GM23338 (cell line): ENCODE measurements around the gene NDUFB4. TPM values are rescaled to one million over a fixed set of nuclear protein-coding genes. Genes with fewer than 3 reads are reported as not detected.
A peak's percentile ranks its signal among the peaks of the same experiment; 100 is the strongest.

Experiments used
- ATAC-seq: fragments of 200-7000 bp; cut with Tn5 transposase; 3 replicates; pipeline ENCODE4 v1.9.1; 2020
- DNase-seq: peaks from one replicate; pipeline ENCODE4 v3.0.0-alpha.2; 2015; ENCODE audit warnings: low spot score
- H2AFZ ChIP-seq: fragments of 200-600 bp; sonication (generic); 2 replicates; pipeline ENCODE4 v1.8.0; 2016; ENCODE audit warnings: antibody characterized with exemption, mild to moderate bottlenecking, moderate library complexity
- H3F3A ChIP-seq: fragments of 200-600 bp; sonication (generic); replicated peaks from 2 replicates; pipeline ENCODE4 v1.8.0; 2017; ENCODE audit warnings: antibody characterized with exemption, mixed run types, low read depth
- H3K27ac ChIP-seq: fragments of 200-600 bp; sonication (generic); 2 replicates; pipeline ENCODE4 v1.6.1; 2016; ENCODE audit warnings: low read depth
- H3K27me3 ChIP-seq: fragments of 200-600 bp; sonication (generic); 2 replicates; pipeline ENCODE4 v1.8.0; 2016; ENCODE audit warnings: mild to moderate bottlenecking, mixed run types, moderate library complexity; ENCODE audit not compliant: insufficient read depth
- H3K36me3 ChIP-seq: fragments of 200-600 bp; sonication (generic); 2 replicates; pipeline ENCODE4 v1.8.0; 2016; ENCODE audit warnings: mild to moderate bottlenecking; ENCODE audit not compliant: insufficient read depth
- H3K4me1 ChIP-seq: fragments of 200-600 bp; sonication (generic); 2 replicates; pipeline ENCODE4 v1.8.0; 2016; ENCODE audit warnings: mild to moderate bottlenecking, moderate library complexity; ENCODE audit not compliant: insufficient read depth
- H3K4me2 ChIP-seq: fragments of 200-600 bp; sonication (generic); 2 replicates; pipeline ENCODE4 v1.7.1; 2017; ENCODE audit warnings: mixed run types
- H3K4me3 ChIP-seq: fragments of 200-600 bp; sonication (generic); 2 replicates; pipeline ENCODE4 v1.6.1; 2016; ENCODE audit warnings: mixed run types
- H3K79me2 ChIP-seq: fragments of 200-600 bp; sonication (generic); replicated peaks from 2 replicates; pipeline ENCODE4 v1.8.0; 2017; ENCODE audit warnings: mild to moderate bottlenecking; ENCODE audit not compliant: insufficient read depth
- H3K9me2 ChIP-seq: fragments of 200-600 bp; sonication (generic); 2 replicates; pipeline ENCODE4 v1.8.0; 2017; ENCODE audit not compliant: insufficient read depth
- H4K20me1 ChIP-seq: fragments of 200-600 bp; sonication (generic); replicated peaks from 2 replicates; pipeline ENCODE4 v1.8.0; 2017; ENCODE audit warnings: mild to moderate bottlenecking; ENCODE audit not compliant: insufficient read depth
- H3K27ac Mint-ChIP-seq: 2 replicates; pipeline ENCODE4 v1.8.0; 2020; ENCODE audit warnings: inconsistent platforms, mild to moderate bottlenecking, moderate library complexity, mixed read lengths
- H3K27me3 Mint-ChIP-seq: 3 replicates; pipeline ENCODE4 v1.8.0; 2022; ENCODE audit warnings: low read depth, mild to moderate bottlenecking, moderate library complexity, mixed read lengths, inconsistent platforms; ENCODE audit not compliant: insufficient read depth, poor library complexity
- H3K36me3 Mint-ChIP-seq: 3 replicates; pipeline ENCODE4 v1.8.0; 2021; ENCODE audit warnings: low read depth, mild to moderate bottlenecking, inconsistent platforms, moderate library complexity, mixed read lengths
- H3K4me1 Mint-ChIP-seq: 3 replicates; pipeline ENCODE4 v1.8.0; 2020; ENCODE audit warnings: mild to moderate bottlenecking, inconsistent platforms, mixed read lengths
- H3K4me3 Mint-ChIP-seq: 3 replicates; pipeline ENCODE4 v1.8.0; 2021; ENCODE audit warnings: moderate library complexity, mild to moderate bottlenecking, inconsistent platforms, mixed read lengths
- H3K9me3 Mint-ChIP-seq: 3 replicates; pipeline ENCODE4 v1.8.0; 2020; ENCODE audit warnings: moderate library complexity, mild to moderate bottlenecking, inconsistent platforms, mixed read lengths
- CREB1 ChIP-seq: fragments of 250-450 bp; sonication (Bioruptor Pico); IDR thresholded peaks from 2 replicates; pipeline ENCODE4 v1.5.0; 2020; ENCODE audit warnings: low read depth, mild to moderate bottlenecking, moderate library complexity
- CTCF ChIP-seq, 2 experiments: fragments of 200-600 bp in 1 of 2; sonication (generic) in 1 of 2; conservative IDR thresholded peaks; 2 replicates each; pipeline versions ENCODE4 v1.5.1 to v1.6.1; 2016 to 2017; ENCODE audit warnings: antibody characterized with exemption in 2 of 2, low read depth in 2 of 2, mild to moderate bottlenecking in 2 of 2, moderate library complexity in 1 of 2
- ETS1 ChIP-seq: IDR thresholded peaks from 2 replicates; pipeline ENCODE4 v1.6.1; 2016; ENCODE audit warnings: antibody characterized with exemption
- EZH2 ChIP-seq: fragments of 200-600 bp; sonication (generic); IDR thresholded peaks from one replicate; pipeline ENCODE4 v1.8.0; 2017; ENCODE audit warnings: antibody characterized with exemption, mild to moderate bottlenecking, low read depth; ENCODE audit not compliant: unreplicated experiment
- EZH2phosphoT487 ChIP-seq: fragments of 200-600 bp; sonication (generic); IDR thresholded peaks from one replicate; pipeline ENCODE4 v1.8.1; 2018; ENCODE audit warnings: antibody characterized with exemption; ENCODE audit not compliant: unreplicated experiment
- JUNB ChIP-seq: IDR thresholded peaks from one replicate; pipeline ENCODE4 v1.6.1; 2016; ENCODE audit warnings: antibody characterized with exemption; ENCODE audit not compliant: unreplicated experiment
- NANOG ChIP-seq: IDR thresholded peaks from 2 replicates; pipeline ENCODE4 v1.6.1; 2016; ENCODE audit warnings: antibody characterized with exemption, borderline replicate concordance
- POLR2AphosphoS5 ChIP-seq: IDR thresholded peaks from 2 replicates; pipeline ENCODE4 v1.6.1; 2016; ENCODE audit warnings: antibody characterized with exemption, low read depth
- REST ChIP-seq: IDR thresholded peaks from one replicate; pipeline ENCODE4 v1.6.1; 2018; ENCODE audit warnings: antibody characterized with exemption; ENCODE audit not compliant: unreplicated experiment
- STAT1 ChIP-seq: IDR thresholded peaks from one replicate; pipeline ENCODE4 v1.6.1; 2016; ENCODE audit warnings: antibody characterized with exemption; ENCODE audit not compliant: unreplicated experiment
- ZNF114 ChIP-seq: fragments of 250-450 bp; sonication (Bioruptor Pico); IDR thresholded peaks from 2 replicates; pipeline ENCODE4 v1.5.0; 2020; ENCODE audit warnings: mild to moderate bottlenecking, moderate library complexity
- ZNF331 ChIP-seq: fragments of 250-450 bp; sonication (Bioruptor Pico); IDR thresholded peaks from 2 replicates; pipeline ENCODE4 v1.5.0; 2020; ENCODE audit warnings: low read depth, mild to moderate bottlenecking, moderate library complexity
- ZNF462 ChIP-seq: fragments of 250-450 bp; sonication (Bioruptor Pico); IDR thresholded peaks from 2 replicates; pipeline ENCODE4 v1.5.0; 2020; ENCODE audit warnings: mild to moderate bottlenecking, moderate library complexity
- polyA plus RNA-seq: library from polyadenylated mRNA; unstranded; fragments of >200 nt; fragmentation: Nextera tagmentation; extraction: Ambion mirVana; gene quantifications from 2 replicates; pipeline ENCODE4 v1.2.1, GENCODE V29; 2016
- total RNA-seq: library from RNA; depleted of rRNA; stranded (reverse); fragments of >200 nt; shearing (Covaris generic); gene quantifications from 2 replicates; pipeline ENCODE4 v1.2.3, GENCODE V29; 2014

Gene NDUFB4
- total and polyA plus RNA-seq, 2 experiments from 2014 or later, result 199 to 716 TPM

- peaks cover 9% of the 10 kb centered on the region; the same call in 2 of the 3 replicates for H3K4me1 Mint-ChIP-seq
- Histone ChIP-seq H3K4me3 (no peak overlapping the region), H3K4me1 (no peaks in the 10 kb centered on the region), H3K27me3 (no peaks in the 10 kb centered on the region), H2AFZ (peak overlapping the region; percentile 52; the same call in 1 of the 2 replicates), H4K20me1 (no peaks in the 10 kb centered on the region), H3K9me2 (peaks cover 3% of the 10 kb centered on the region; the same call in 1 of the 2 replicates), H3K4me2 (no peak overlapping the region), H3K79me2 (no peaks in the 10 kb centered on the region), H3K36me3 (no peaks in the 10 kb centered on the region), H3K27ac (no peak overlapping the region), H3F3A (no peaks in the 10 kb centered on the region)
- no peak overlapping the region for H3K4me3 Mint-ChIP-seq
- H3K27ac Mint-ChIP-seq, result no peak overlapping the region
- no peak for TF ChIP-seq CREB1 (CRISPR knock-in tag)
- TF ChIP-seq ZNF331 (CRISPR knock-in tag), result no peak
- no peak for TF ChIP-seq NANOG
- TF ChIP-seq STAT1, result no peak
- no peak for TF ChIP-seq POLR2AphosphoS5
- no peak for TF ChIP-seq CTCF (conservative IDR thresholded peaks at IDR 0.05; ENCODE audit: low read depth in 2 of 2)
- TF ChIP-seq EZH2, result no peak
- no peak for TF ChIP-seq REST
- TF ChIP-seq ZNF462 (CRISPR knock-in tag), result no peak
- TF ChIP-seq JUNB, result no peak
- no peak for TF ChIP-seq ETS1
- TF ChIP-seq ZNF114 (CRISPR knock-in tag), result no peak
- TF ChIP-seq EZH2phosphoT487, result no peak
- H3K9me3 Mint-ChIP-seq, result no peaks in the 10 kb centered on the region; the same call in 2 of the 3 replicates
- H3K27me3 Mint-ChIP-seq, result peaks cover 6% of the 10 kb centered on the region
- ATAC-seq (no peak), DNase-seq (no peak)
- no peaks in the 10 kb centered on the region for H3K36me3 Mint-ChIP-seq
These were observed 52.2 kb downstream of the NDUFB4 start for GRCh38 chr3:120648290-120648689.
